DND-41 (cell line): ENCODE data around the gene RAB4A.

Experiments
- ATAC-seq: fragments of 200-7000 bp; cut with Tn5 transposase; 3 replicates; pipeline ENCODE4 v1.9.1; 2021; ENCODE audit warnings: low read depth; ENCODE audit not compliant: insufficient read depth
- DNase-seq: peaks from one replicate; pipeline ENCODE4 v3.0.0-alpha.2; 2020
- H2AFZ ChIP-seq: 2 replicates; pipeline ENCODE4 v1.6.0; 2012; ENCODE audit warnings: low read depth, low read length
- H3K27ac ChIP-seq: 2 replicates; pipeline ENCODE4 v1.5.1; 2012; ENCODE audit warnings: low read length, inconsistent platforms
- H3K27me3 ChIP-seq: fragments of 200-600 bp; sonication (generic); 2 replicates; pipeline ENCODE4 v1.6.0; 2012; ENCODE audit warnings: low read length, mild to moderate bottlenecking, inconsistent platforms; ENCODE audit not compliant: insufficient read depth, poor library complexity
- H3K36me3 ChIP-seq: 2 replicates; pipeline ENCODE4 v1.5.1; 2012; ENCODE audit warnings: low read length, inconsistent platforms; ENCODE audit not compliant: insufficient read depth
- H3K4me1 ChIP-seq: 2 replicates; pipeline ENCODE4 v1.5.1; 2012; ENCODE audit warnings: mild to moderate bottlenecking, low read length; ENCODE audit not compliant: insufficient read depth
- H3K4me2 ChIP-seq: 2 replicates; pipeline ENCODE4 v1.6.0; 2012; ENCODE audit warnings: mild to moderate bottlenecking, moderate library complexity, low read length, inconsistent platforms; ENCODE audit not compliant: insufficient read depth
- H3K4me3 ChIP-seq, 2 experiments: fragments of 200-600 bp in 1 of 2; shearing (Covaris generic) in 1 of 2; 2 replicates each; pipeline ENCODE4 v1.5.1; 2012 to 2016; ENCODE audit warnings: inconsistent platforms in 2 of 2, low read length in 2 of 2, mild to moderate bottlenecking in 2 of 2, low read depth in 1 of 2, moderate library complexity in 1 of 2
- H3K79me2 ChIP-seq: 2 replicates; pipeline ENCODE4 v1.6.0; 2012; ENCODE audit warnings: low read length, inconsistent platforms; ENCODE audit not compliant: insufficient read depth
- H3K9ac ChIP-seq: 2 replicates; pipeline ENCODE4 v1.6.0; 2012; ENCODE audit warnings: low read depth, mild to moderate bottlenecking, inconsistent platforms, low read length, moderate library complexity
- H3K9me3 ChIP-seq: 2 replicates; pipeline ENCODE4 v1.5.1; 2012; ENCODE audit warnings: low read length, moderate library complexity, mild to moderate bottlenecking, inconsistent platforms; ENCODE audit not compliant: insufficient read depth, severe bottlenecking
- H4K20me1 ChIP-seq: 2 replicates; pipeline ENCODE4 v1.6.0; 2012; ENCODE audit warnings: low read length; ENCODE audit not compliant: insufficient read depth
- CTCF ChIP-seq: IDR thresholded peaks from 2 replicates; pipeline ENCODE4 v1.5.1; 2012; ENCODE audit warnings: borderline replicate concordance, low read length, moderate library complexity, mild to moderate bottlenecking; ENCODE audit not compliant: poor library complexity, severe bottlenecking; ENCODE audit errors: extremely low read depth
- EZH2 ChIP-seq: IDR thresholded peaks from 3 replicates; pipeline ENCODE4 v1.6.1; 2012; ENCODE audit warnings: borderline replicate concordance, low read depth, mild to moderate bottlenecking, moderate library complexity, low read length, inconsistent platforms; ENCODE audit not compliant: severe bottlenecking

RAB4A gene

DNA sequence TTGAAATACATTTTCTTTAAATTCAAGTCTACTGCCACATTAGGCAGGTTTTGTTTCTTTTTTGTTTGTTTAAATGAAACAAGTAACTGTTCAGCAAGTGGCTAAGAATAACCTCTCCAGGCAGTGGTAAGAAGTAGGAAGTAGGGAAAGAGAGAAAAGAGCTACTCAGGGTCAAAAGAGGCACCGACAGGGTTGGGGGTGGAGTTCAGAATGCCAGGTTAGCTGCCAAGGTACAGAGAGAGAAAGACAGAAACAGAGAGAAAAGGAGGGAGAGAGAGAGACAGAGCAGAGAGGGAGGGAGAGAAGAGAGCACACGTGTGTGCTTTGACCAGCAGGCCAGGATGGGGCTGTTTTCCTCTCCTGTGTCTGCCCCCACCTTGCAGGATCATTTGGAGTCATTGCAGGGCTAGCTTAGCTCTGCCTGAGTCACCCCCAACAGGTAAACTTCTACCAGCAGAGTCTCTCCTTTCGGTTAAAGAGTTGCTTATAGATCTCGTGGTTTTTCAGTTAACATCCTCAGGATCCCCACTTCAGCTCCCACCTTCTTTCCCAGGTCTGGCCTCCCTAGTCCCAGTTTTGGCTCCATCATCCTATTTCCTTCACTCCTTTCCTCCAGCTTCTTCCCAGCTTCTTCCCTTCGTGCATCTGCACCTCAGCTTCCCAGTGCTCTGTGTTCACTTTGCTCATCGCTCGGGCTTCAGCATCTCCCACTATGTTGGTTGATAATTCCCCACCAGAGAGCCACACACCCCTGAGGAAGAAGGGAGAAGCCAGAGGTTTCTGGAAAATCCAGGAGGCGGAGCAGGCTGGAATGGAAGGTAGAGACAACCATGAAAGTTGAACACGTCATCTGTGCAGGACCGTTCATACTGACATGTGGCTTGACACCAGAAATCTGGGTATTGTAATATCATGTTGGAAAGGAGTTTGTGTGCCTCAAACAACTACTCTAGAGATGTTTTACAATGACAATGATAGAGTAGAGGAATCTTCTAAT lies 21.8 kb upstream of the RAB4A start:
- no peak for TF ChIP-seq CTCF
- no peak for TF ChIP-seq EZH2
- H3K27ac ChIP-seq, result no peak overlapping the region

DNA sequence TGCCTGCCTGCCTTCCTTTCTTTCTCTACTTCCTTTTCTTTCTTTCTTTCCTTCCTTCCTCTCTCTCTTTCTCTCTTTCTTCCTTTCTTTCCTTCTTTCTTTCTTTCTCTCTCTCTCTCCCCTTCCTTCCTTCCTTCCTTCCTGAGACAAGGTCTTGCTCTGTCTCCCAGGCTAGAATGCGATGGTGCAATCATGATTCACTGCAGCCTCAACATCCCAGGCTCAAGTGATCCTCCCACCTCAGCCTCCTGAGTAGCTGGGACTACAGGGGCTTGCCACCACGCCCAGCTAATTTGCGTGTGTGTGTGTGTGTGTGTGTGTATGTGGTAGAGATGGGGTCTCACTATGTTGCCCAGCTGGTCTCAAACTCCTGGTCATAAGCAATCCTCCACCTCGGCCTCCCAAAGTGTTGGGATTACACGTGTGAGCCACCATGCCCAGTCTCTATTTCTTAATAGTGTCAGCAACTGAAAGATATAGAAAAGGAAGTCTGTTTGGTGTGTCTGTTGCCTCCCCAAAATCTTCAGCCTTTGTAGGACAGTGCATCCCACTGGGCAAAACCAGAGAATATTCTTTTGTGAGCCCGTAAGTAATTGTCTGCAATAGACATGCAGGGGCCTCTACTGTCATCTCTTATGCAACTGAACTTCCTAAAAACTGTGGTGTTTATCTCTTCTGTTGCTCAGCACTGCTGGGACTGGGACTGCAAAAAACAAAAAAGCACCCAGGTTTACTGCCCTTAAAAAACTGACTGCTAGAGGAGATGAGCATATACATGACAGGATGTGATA lies 20.9 kb upstream of the RAB4A start:
- DNase-seq, result no peak
- Histone ChIP-seq H3K9me3 (no peaks in the 10 kb centered on the region), H2AFZ (no peak overlapping the region), H3K4me1 (peaks cover 28% of the 10 kb centered on the region), H3K4me3 (no peak overlapping the region), H3K4me2 (no peak overlapping the region), H3K27me3 (no peaks in the 10 kb centered on the region), H3K79me2 (no peaks in the 10 kb centered on the region), H3K36me3 (no peaks in the 10 kb centered on the region), H3K9ac (no peak overlapping the region), H4K20me1 (no peaks in the 10 kb centered on the region), H3K27ac (no peak overlapping the region)
- no peak for TF ChIP-seq EZH2
- no peak for TF ChIP-seq CTCF
- no peak for ATAC-seq

More for the DNA sequence above, 21.8 kb upstream of the RAB4A start:
- Histone ChIP-seq H3K4me1 (peaks cover 20% of the 10 kb centered on the region), H4K20me1 (no peaks in the 10 kb centered on the region), H2AFZ (no peak overlapping the region), H3K9ac (no peak overlapping the region), H3K4me3 (no peak overlapping the region), H3K9me3 (no peaks in the 10 kb centered on the region), H3K36me3 (no peaks in the 10 kb centered on the region), H3K4me2 (no peak overlapping the region), H3K27me3 (no peaks in the 10 kb centered on the region), H3K79me2 (no peaks in the 10 kb centered on the region)
- DNase-seq, result no peak
- no peak for ATAC-seq

DNA sequence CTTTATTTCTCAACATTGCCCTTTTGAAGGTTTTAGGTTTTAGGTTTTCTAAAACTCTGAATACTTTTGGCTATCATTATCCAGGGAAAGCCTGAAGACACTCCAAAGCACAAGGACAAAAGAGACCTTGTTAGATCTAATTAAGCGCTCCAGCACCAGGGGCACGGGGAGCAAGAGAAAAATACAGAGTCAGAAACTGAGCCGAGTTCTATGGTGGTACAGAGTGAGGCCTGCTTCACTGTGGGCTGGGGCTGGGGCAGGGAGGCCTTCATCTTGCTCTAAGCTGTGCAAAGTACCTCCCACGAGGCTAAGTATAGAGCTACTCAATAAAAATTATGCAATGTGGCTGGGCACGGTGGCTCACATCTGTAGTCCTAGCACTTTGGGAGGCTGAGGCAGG lies 19.7 kb upstream of the RAB4A start:
- H2AFZ ChIP-seq, result no peak overlapping the region
- H3K9ac ChIP-seq, result no peak overlapping the region
- no peaks in the 10 kb centered on the region for H3K36me3 ChIP-seq
- ATAC-seq, result no peak
- no peak overlapping the region for H3K4me2 ChIP-seq
- no peaks in the 10 kb centered on the region for H3K9me3 ChIP-seq
- no peaks in the 10 kb centered on the region for H4K20me1 ChIP-seq
- no peaks in the 10 kb centered on the region for H3K27me3 ChIP-seq
- H3K27ac ChIP-seq, result no peak overlapping the region
- H3K4me3 ChIP-seq, result no peak overlapping the region
- H3K4me1 ChIP-seq, result peaks cover 28% of the 10 kb centered on the region
- no peaks in the 10 kb centered on the region for H3K79me2 ChIP-seq
- no peak for DNase-seq
- no peak for TF ChIP-seq CTCF
- TF ChIP-seq EZH2, result no peak
